GM18502 (cell line): ENCODE results near the gene KCMF1.

Source experiments
- ATAC-seq: cut with Tn5 transposase; IDR thresholded peaks from one replicate; pipeline ENCODE4 v1.9.1; 2021; ENCODE audit warnings: mild to moderate bottlenecking; ENCODE audit not compliant: unreplicated experiment, poor library complexity

Gene KCMF1

DNA sequence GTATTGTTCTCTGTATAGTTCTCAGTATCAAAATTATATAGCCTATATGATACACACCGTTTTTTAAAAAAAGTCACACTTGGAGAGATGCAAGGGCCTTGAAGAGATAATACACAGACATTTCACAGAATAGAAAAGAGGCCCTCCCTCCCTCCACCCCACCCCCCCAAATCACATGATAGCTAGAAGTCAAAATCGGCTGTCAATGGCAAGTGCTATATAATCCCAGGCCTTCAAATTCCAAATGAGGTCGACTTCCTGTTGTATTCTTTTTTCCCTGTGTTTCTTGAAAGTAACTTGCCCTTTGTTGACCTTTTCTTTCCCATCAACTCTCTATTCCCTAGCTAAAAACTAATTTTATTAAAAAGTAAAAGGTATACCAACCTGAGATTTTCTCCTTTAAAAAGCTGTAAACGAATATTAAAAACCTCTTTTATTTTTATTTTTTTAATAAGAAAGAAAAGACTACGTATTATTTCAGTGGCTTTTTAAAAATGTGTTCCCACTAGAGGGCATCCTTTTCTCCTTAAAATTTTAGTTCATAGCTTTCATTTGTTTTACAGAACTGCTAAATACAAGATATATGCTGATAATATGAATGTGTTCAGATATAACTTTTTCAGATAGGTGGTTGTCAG lies 46.6 kb downstream of the KCMF1 start:
- no peak for ATAC-seq

DNA sequence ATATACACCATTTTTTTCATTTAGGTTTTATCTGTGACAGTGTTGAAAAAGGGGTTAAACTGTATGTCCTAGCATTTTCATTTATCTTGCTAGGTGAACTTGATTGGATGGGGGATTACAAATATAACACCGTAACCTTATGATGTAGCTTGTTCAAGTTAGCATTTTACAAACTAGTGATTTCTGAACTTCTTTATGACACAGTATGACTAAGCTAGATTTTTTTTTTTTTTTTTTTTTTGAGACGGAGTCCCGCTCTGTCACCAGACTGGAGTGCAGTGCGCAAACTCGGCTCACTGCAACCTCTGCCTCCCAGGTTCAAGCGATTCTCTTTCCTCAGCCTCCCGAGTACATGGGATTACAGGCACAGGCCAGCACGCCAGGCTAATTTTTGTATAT lies 47.1 kb downstream of the KCMF1 start:
- ATAC-seq, result no peak

DNA sequence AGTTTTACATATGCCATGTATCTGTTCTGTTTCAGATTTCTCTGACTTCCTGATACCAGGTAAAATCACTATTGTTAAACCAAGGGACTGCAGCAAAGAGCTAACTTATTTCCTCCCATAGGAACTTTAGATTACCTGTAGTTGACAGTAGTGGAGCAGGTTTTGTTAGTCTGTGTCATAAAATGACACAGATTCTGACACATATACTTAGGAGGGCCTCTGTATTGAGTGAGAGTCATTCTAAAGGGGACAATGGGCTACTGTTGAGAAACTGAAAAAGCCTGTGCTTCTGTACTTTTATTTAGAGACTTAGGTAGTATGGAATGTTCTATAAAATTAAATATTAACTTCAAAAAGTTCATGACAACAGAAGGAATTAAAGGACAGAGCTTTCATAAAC lies 48.2 kb downstream of the KCMF1 start:
- ATAC-seq, result no peak

DNA sequence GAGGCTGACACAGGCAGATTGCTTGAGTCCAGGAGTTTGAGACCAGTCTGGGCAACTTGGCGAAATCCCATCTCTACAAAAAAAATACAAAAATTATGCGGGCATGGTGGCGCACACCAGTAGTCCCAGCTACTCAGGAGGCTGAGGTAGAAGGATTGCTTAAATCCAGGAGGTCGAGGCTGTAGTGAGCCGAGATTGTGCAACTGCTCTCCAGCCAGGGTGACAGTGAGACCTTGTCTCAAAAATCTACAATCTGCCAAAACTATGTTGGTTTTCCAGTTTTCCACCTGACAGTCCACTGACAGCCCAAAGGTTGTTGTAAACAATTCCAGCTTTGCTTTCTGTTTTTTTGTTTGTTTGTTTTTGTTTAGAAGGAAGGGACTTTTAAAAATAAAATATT lies 51.3 kb downstream of the KCMF1 start:
- ATAC-seq, result no peak

DNA sequence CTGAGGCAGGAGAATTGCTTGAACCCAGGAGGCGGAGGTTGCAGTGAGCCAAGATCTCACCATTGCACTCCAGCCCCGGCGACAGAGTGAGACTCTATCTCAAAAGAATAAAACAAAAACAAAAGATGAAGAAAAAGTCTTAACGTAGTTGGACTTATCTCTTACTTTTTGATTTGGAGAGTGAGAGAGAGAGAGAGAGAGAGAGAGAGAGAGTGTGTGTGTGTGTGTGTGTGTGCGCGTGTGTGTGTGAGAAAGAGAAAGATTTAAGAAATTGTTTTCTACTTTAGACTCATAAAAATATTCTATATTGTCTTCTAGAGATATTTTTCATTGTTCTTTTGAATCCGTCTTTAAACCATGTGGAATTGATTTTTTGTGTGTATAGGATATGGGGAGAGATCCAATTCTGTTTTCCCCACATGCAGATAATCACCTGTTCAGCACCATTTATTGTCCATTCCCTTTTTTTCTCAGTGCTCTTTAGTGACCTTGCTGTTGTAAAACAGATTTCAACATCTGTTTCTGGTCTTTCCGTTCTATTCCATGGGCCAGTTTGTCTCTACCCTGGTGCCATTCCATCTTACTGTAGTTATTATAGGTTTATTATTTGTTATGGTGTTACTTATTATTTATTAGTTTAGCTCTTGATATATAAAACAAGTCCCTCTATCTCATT lies 53.5 kb downstream of the KCMF1 start:
- no peak for ATAC-seq

DNA sequence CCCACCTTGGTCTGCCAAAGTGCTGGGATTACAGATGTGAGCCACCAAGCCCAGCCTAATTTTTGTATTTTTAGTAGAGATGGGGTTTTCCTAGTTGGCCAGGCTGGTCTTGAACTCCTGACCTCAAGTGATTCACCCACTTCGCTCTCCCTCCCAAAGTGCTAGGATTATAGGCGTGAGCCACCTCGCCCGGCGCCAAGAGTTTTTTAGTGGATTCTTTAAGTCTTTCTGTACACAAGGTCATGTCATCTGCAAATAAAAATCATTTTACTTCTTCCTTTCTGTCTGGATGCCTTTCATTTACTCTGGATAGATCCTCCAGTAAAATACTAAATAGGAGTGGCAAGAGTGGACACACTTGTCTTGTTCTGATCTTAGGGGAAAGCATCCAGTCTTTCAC lies 61.7 kb downstream of the KCMF1 start:
- ATAC-seq, result no peak

DNA sequence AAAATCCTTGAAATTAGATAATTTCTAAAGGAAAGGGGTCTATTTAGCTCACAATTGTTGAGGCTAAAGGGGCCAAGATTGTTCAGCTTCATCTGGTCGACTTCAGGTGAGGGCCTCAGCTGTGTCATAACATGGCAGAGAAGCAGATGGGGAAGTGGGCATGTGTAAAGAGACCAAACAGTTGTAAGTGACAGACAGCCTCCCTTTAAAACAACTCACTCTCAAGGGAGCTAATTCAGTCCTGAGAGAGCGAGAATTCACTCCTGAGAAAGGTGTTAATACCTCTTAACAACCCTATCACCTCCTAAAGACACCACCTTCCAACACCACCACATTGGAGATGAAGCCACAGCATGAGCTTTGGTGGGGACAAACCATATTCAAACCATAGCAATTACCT lies 62.4 kb downstream of the KCMF1 start:
- no peak for ATAC-seq

DNA sequence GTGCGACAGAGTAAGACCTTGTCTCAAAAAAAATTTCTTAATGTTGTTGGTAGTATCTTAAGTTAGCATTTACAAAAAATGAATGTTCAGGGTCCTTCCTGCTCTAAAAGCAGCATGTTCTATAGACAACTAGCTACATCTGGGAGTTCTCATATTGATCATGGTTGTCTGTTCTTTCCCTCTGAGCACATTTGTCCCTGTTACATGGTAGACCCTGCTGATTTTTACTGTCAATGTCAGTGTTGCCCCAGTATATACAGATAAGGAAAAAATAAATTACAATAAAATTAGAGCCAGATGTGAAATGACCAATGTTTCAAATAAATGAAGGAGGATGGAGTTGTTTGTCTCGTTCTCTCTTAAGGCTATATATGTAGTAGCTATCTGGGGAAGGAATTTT lies 63.2 kb downstream of the KCMF1 start:
- no peak for ATAC-seq

DNA sequence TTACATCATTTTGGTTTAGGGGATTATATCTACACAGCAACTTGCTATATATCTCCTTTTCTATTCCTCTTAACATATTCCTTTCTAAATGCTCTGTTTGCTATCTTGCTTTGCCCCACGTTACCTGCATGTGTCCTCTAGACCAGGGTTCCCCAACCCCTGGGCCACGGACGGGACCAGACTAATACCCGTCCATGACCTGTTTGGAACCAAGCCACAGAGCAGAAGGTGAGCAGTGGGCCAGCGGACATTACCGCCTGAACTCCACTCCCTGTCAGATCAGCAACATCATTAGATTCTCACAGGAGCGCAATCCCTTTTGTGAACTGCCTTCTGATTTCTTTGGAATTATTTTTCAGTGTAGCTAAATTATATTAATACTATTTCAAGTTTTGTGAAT lies 66.7 kb downstream of the KCMF1 start:
- ATAC-seq, result no peak

DNA sequence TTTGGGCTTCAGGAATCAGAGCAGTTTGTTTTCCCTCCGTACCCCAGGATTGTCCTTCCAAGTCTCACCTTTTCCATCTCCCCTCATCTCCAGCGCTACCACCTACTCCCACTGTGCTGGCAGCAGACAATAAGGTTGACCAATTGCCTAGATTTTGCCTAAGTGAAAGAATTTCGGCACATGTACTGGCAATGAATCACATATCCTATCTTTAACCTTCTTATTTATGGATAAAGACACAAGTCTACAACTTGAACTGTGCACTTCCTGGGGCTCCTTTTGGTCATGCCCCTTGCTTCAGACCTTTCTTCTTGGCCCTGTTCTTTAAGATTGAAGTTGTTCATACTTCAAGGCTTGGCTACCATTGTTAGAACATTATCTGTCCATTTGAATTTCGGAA lies 71.4 kb downstream of the KCMF1 start:
- no peak for ATAC-seq

DNA sequence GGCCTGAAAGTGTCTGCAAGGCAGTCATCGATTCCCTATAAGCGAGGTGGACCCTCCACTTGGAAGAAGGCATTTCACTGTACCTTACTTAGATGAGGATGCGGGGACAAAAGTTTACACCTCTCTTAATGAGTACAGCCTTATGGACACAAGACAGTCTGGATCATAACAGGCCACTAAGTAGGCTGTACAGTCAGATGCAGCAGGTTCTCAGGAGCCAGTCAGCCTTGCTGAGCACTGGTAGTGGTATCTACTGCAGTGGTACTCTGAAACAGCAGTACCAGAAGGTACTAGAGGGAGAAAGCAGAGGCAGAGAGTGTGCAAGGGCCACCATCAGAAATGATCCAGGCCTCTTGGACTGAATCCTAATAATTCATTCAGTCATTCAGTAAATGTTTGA lies 77.6 kb downstream of the KCMF1 start:
- ATAC-seq, result no peak

DNA sequence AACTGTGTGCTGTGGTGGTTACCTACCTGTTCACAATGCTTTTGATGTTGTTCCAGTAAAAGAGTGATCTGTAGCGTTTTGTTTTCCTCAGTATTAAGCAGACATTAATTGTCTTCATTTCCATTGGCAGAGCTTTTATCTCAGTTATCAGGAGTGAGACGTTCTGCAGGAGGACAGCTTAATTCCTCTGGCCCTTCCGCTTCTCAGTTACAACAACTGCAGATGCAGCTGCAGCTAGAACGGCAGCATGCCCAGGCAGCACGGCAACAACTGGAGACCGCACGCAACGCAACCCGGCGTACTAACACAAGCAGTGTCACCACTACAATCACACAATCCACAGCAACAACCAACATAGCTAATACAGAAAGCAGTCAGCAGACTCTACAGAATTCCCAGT lies 78.3 kb downstream of the KCMF1 start:
- ATAC-seq, result no peak

DNA sequence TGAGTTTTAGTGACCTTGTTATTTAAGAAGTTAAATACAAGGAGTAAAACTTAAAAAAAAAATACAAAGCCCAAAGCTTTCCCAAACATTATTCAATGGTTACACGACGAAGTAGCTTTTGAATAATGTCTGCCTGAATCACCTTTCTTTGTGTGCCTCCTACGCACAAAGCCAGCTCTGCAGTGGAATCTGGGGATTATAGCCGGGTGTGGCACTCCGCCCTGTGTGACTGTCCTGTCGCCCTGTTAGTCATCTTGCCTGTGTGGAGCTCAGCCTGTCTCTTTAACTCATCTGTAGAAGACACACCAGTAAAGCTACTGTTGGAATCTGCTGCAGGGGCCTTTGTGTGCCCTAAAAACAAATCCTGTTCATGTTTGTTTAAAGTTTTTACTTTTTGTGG lies 82.8 kb downstream of the KCMF1 start:
- ATAC-seq, result no peak

DNA sequence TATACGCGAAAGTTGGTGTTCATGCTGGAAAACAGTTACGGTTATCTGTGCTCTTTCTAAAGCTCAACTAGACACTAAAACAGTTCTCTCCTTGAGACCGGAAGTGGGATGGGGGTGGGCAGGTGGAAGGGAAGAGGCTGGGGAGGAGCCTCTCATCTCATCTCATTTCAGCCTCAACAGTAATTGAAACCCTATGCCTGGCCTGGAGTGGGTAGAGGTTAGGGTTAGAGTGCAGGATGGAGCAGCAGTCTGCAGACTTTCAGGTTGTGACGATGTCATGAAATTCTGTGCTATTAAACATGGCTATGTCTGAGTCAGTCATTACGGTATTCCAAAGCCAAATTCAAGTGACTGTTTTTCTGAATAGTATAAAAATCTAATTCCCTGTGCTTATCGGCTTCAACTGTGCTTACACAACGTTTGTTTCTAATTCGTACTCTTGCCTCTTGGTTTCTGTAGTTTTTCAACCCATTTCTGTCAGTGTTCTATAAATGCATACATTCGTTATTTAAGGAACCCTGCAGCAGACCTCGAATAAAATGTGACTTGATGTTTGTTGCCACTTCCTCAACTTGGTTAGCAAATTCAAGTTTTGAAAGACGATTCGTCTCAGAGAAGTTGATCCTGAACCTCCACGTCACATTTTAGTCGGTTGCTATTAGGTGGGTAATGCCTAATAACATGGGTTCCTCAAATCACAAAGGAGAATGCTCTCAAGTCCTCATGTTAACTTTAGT lies 86.4 kb downstream of the KCMF1 start:
- ATAC-seq, result no peak

DNA sequence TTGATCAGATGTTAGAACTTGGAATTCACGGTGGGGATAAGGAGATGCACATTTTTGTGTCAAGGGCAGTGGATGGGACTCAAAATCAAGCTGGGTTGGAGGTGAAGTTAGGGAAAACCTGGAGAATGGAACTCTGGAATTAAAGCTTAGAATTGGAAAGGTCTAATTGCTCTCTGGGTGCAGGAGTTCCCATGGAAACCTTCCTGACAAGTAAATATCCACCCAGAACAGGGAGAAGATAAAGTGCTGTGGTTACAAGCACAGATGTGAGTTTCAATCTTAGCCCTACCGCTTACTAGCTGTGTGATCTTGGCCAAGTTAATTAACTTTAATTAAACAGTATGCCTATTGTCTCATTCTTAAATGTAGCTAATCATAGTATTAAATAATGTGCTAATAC lies 90.9 kb downstream of the KCMF1 start:
- ATAC-seq, result no peak

DNA sequence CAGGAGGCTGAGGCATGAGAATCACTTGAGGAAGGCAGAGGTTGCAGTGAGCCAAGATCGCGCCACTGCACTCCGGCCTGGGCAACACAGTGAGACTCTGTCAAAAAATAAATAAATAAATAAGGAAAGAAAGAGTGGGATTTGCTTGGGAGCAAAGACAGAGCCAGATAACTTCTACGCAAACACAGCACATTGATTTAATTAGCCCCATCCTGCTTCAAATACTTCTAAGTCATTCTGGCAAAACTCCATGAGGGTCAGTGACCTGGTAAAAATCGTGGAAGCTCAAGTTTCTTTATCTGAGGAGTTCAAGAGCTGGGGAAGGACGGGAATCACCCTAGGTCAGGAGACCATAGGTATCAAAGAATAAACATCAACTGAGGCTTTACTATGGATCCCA lies 91.6 kb downstream of the KCMF1 start:
- no peak for ATAC-seq

DNA sequence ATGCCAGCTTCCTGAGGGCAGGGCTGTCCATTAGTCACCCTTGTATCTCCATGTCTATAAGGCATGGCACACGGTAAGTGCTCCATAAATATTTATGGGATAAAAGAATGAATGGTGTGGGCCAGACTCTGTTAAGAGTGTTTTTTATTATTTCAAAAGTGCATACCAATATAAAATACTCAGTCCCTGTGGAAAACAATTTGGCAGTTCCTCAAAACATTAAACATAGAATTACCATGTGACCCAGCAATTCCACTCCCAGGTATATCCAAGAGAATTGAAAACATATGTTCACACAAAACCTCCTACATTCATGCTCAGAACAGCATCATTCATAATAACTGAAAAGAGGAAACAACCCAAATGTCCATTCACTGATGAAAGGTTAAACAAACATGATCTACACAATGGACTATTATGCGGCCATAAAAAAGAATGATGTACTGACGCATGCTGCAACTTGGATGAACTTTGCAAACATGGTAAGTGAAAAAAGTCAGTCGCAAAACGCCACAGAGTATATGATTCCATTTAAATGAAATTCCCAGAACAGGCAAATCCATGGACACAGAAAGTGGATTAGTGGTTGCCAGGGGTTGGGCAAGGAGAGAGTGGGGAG lies 93.1 kb downstream of the KCMF1 start:
- no peak for ATAC-seq

DNA sequence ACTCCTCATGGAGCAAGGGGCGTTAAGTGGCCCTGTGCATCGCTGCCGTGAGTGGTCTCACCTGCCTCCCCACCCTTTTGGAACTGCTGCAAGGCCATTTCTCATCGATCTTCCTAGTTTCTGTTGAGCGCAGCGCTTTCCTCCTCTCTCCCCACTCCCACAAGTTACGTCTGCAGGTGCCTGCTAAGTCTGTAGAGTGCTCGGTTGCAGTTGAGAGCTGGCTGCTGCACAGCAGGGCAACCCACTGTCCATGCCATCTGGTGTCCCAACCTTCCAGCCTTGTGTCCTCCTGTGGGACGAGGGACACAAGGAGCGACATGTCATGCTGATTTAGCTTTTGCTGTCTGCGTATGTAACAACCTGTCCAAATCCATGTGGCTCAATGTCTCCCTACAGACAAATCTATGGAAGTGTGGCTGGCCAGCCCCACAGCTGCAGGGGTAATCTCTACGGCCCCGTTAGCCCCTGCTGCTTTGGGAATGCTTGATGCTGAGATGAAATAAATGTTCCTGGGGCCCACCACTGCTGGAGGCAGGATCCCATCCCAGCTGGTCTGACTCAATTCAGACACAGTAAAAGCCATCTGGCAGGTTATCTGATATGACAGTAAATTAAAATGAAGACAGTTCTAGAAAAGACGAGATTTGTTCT lies 94.1 kb downstream of the KCMF1 start:
- no peak for ATAC-seq

DNA sequence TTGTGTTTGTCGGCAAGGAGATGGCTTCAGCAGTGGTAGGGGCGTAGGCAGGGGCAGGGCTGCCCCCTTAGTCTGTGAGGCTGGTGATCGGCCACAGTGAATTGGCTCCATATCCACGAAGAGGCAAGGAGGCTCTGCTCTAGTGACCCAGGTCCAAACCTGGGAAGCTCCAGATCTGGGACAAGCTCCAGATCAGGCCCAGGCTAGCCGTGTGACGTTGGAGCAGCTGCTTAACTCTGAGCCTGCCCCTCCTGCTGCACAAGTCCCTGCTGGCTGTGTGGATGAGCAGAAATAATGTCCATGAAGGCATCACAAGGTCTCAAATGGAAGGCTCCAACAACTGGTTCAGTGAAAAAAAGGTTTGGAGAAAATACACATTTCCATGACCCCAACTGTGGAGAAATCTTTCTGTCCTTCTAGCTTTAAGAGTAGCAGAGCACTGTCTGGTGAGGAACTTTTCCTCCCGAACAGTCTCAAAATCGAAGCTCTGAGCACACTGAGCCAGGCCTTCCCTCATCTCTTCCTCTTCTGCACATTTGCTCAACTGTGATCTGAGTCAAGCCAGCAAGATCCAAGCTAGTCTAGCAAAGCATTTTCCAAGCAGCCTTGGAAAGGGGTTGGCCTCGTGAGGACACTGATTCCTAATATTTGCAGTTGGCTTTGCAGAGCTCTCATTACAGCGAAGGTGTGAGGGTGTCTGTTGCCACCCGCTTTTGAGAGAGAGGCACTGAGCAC lies 95.2 kb downstream of the KCMF1 start:
- ATAC-seq, result no peak

DNA sequence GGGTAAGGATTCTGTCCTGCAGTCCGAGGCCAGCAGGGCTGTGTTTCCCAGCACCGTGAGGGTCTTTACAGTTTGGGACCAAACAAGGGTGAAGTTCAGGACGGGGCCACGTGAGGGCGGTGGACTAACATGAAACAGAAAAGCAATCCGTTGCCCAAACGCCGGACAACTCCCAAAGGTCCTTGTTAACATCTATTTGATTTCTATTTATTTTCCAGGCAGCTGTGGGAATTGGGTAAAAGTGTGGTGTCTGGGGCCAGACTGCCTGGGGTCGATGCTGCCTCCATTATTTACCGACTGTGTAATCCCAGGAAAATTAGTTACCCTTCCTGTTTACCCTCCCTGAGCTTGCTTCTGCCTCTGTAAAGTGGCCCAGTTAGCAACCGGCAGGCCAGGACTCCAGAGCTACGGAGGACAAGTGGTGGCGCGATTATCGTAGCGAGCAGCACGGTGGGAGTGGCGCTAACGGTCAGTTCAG lies 96.0 kb downstream of the KCMF1 start:
- peak; percentile 81 for ATAC-seq
